GM12878 (cell line): Measurements from ENCODE around the gene RRAS. TPM values are rescaled to one million over a fixed set of nuclear protein-coding genes. Genes with fewer than 3 reads are reported as not detected.

Experiments used
- ATAC-seq: fragments of 200-7000 bp; cut with Tn5 transposase; 3 replicates; pipeline ENCODE4 v1.9.1; 2020; ENCODE audit warnings: mild to moderate bottlenecking, moderate library complexity
- BruUV-seq: library from RNA; stranded (reverse); fragments of 400-500 nt; replicated peaks from 2 replicates; lab custom pipeline; 2021; lab: Mats Ljungman, UMichigan
- CTCF ChIA-PET: fragments of 300-600 bp; sonication (Branson Sonifier 250); formaldehyde crosslinking; extraction: SDS; loops from one replicate; lab custom pipeline; 2021; ENCODE audit warnings: inconsistent platforms; lab: Yijun Ruan, JAX
- POLR2A ChIA-PET: fragments of 350-600 bp; formaldehyde crosslinking; extraction: SDS; loops from one replicate; lab custom pipeline; 2021; ENCODE audit warnings: inconsistent platforms; lab: Charles Lee
- RAD21 ChIA-PET: fragments of 300-600 bp; sonication (Branson Sonifier 250); formaldehyde crosslinking; loops from one replicate; lab custom pipeline; 2023; ENCODE audit warnings: antibody characterized with exemption; ENCODE audit not compliant: unreplicated experiment; lab: Charles Lee
- SMC1A ChIA-PET: fragments of 300-600 bp; sonication (Branson Sonifier 250); formaldehyde crosslinking; loops from one replicate; lab custom pipeline; 2023; ENCODE audit not compliant: unreplicated experiment, uncharacterized antibody; lab: Charles Lee
- DNase-seq: peaks from one replicate; pipeline ENCODE4 v3.0.0-alpha.2; 2011; ENCODE audit warnings: low read depth, low spot score
- FAIRE-seq: peaks from 3 replicates; lab custom pipeline; 2011; peaks lifted over from hg19 to GRCh38; lab: Jason Lieb, UNC
- H2AFZ ChIP-seq: 2 replicates; pipeline ENCODE4 v1.6.0; 2011; ENCODE audit warnings: low read depth, low read length, control low read depth; ENCODE audit not compliant: control insufficient read depth
- H3K27ac ChIP-seq: 2 replicates; pipeline ENCODE4 v1.5.1; 2011; ENCODE audit warnings: control low read depth; ENCODE audit not compliant: control insufficient read depth, insufficient read depth
- H3K27me3 ChIP-seq, 2 experiments: replicated peaks in 1 of 2; 2 replicates each; pipeline versions ENCODE4 v1.6.0 to v1.6.1; 2011; ENCODE audit warnings: low read length in 1 of 2; ENCODE audit not compliant: control insufficient read depth in 2 of 2, insufficient read depth in 2 of 2
- H3K36me3 ChIP-seq, 2 experiments: 2 replicates each; pipeline ENCODE4 v1.5.1; 2011; ENCODE audit warnings: low read length in 1 of 2; ENCODE audit not compliant: control insufficient read depth in 2 of 2, insufficient read depth in 2 of 2
- H3K4me1 ChIP-seq: 2 replicates; pipeline ENCODE4 v1.6.1; 2011; ENCODE audit warnings: mild to moderate bottlenecking, low read length, moderate library complexity, mixed read lengths; ENCODE audit not compliant: control insufficient read depth, insufficient read depth
- H3K4me2 ChIP-seq: 2 replicates; pipeline ENCODE4 v1.6.0; 2011; ENCODE audit warnings: control low read depth; ENCODE audit not compliant: control insufficient read depth, insufficient read depth
- H3K4me3 ChIP-seq: fragments of 200-600 bp; sonication (generic); 2 replicates; pipeline ENCODE4 v1.5.1; 2016
- H3K79me2 ChIP-seq: 2 replicates; pipeline ENCODE4 v1.6.0; 2011; ENCODE audit warnings: low read length; ENCODE audit not compliant: control insufficient read depth, insufficient read depth
- H3K9ac ChIP-seq: 2 replicates; pipeline ENCODE4 v1.8.0; 2011; ENCODE audit warnings: low read length, control low read depth, mixed read lengths; ENCODE audit not compliant: control insufficient read depth, insufficient read depth
- H3K9me3 ChIP-seq: replicated peaks from 3 replicates; pipeline ENCODE4 v1.5.1; 2011; ENCODE audit warnings: mild to moderate bottlenecking, low read length; ENCODE audit not compliant: control insufficient read depth, insufficient read depth
- H4K20me1 ChIP-seq: 2 replicates; pipeline ENCODE4 v1.6.0; 2011; ENCODE audit not compliant: control insufficient read depth, insufficient read depth
- BCL11A ChIP-seq: IDR thresholded peaks from 2 replicates; pipeline ENCODE4 v1.6.1; 2011; ENCODE audit warnings: low read depth, low read length
- MYB ChIP-seq: fragments of 150-350 bp; IDR thresholded peaks from 2 replicates; pipeline ENCODE4 v1.6.1; 2014; ENCODE audit warnings: mild to moderate bottlenecking, low read depth, low read length, borderline replicate concordance
- NFXL1 ChIP-seq: fragments of 450-650 bp; IDR thresholded peaks from 2 replicates; pipeline ENCODE4 v1.6.1; 2017; ENCODE audit warnings: antibody characterized with exemption, mild to moderate bottlenecking, borderline replicate concordance
- NR2F1 ChIP-seq: fragments of 450-650 bp; conservative IDR thresholded peaks from 2 replicates; pipeline ENCODE4 v1.6.1; 2017; ENCODE audit warnings: mild to moderate bottlenecking
- PML ChIP-seq: IDR thresholded peaks from 2 replicates; pipeline ENCODE4 v1.6.1; 2012; ENCODE audit warnings: low read length, inconsistent platforms
- RAD21 ChIP-seq: IDR thresholded peaks from 2 replicates; pipeline ENCODE4 v1.6.1; 2011; ENCODE audit warnings: mild to moderate bottlenecking, low read depth, low read length, moderate library complexity; ENCODE audit not compliant: insufficient read depth
- SMARCA5 ChIP-seq: fragments of 450-650 bp; IDR thresholded peaks from 2 replicates; pipeline ENCODE4 v1.6.1; 2017; ENCODE audit warnings: mild to moderate bottlenecking
- TAF1 ChIP-seq: IDR thresholded peaks from 2 replicates; pipeline ENCODE4 v1.6.1; 2011; ENCODE audit warnings: mild to moderate bottlenecking, low read depth, low read length, borderline replicate concordance
- WRNIP1 ChIP-seq: IDR thresholded peaks from 2 replicates; pipeline ENCODE4 v1.6.1; 2011; ENCODE audit warnings: low read depth, low read length, improper control_type of control experiment, borderline replicate concordance
- ZNF622 ChIP-seq: fragments of 450-650 bp; IDR thresholded peaks from 2 replicates; pipeline ENCODE4 v1.6.1; 2017; ENCODE audit warnings: mild to moderate bottlenecking, inconsistent platforms
- WGBS: methylation state at CpG from one replicate; pipeline ENCODE4 v1.1.6; 2016; ENCODE audit warnings: low lambda C conversion rate; ENCODE audit not compliant: insufficient replicate concordance, insufficient coverage; ENCODE audit errors: missing lambda C conversion rate; 5-methylcytosine and 5-hydroxymethylcytosine counted together
- in situ Hi-C: fragments of 300-500 bp; cut with MboI; formaldehyde crosslinking; loops from 9 replicates; pipeline ENCODE4 v1.14.3; 2018; ENCODE audit warnings: mixed read lengths
- intact Hi-C: fragments of 100-400 bp; cut with micrococcal nuclease; formaldehyde crosslinking; loops from one replicate; pipeline ENCODE4 v1.14.2; 2022; ENCODE audit not compliant: unreplicated experiment
- polyA plus RNA-seq, 11 experiments: library from polyadenylated mRNA; depleted of rRNA in 4 of 11; unstranded in 6 of 11; stranded (reverse) in 5 of 11; fragments of >200 nt; fragmentation: Nextera tagmentation in 4 of 11; fragmentation: Illumina TruSeq in 1 of 11; extraction: Ambion mirVana in 4 of 11; extraction: Trizol in 1 of 11; gene quantifications; 1 replicate in 1 of 11; 2 replicates in 10 of 11; pipeline versions ENCODE4 v1.2.1 to v1.2.3, GENCODE V29; 2011 to 2016; ENCODE audit warnings: inconsistent platforms in 2 of 11, missing spikeins in 2 of 11, low read depth in 1 of 11
- total RNA-seq, 4 experiments: library from RNA; depleted of rRNA in 3 of 4; stranded (reverse); fragments of >200 nt in 3 of 4; fragmentation: Illumina TruSeq in 1 of 4; extraction: Trizol in 1 of 4; gene quantifications; 2 replicates each; pipeline versions ENCODE4 v1.2.1 to v1.2.3, GENCODE V29; 2013 to 2021
- TF ChIP-seq, protein P1 (sequence below): fragments of 450-650 bp; IDR thresholded peaks from 2 replicates; pipeline ENCODE4 v1.6.1; 2016; ENCODE audit warnings: mild to moderate bottlenecking, moderate library complexity, borderline replicate concordance

The RRAS gene
- total and polyA plus RNA-seq, 10 of the 15 experiments (the other 5 are each of a cell fraction or from before 2014, with no cell fraction given), result 0.24 to 5.8 (median 1.8) TPM

GRCh38 chr19:49656456-49657109, 16.6 kb upstream of the RRAS start:
- Histone ChIP-seq H3K4me1 (no peaks in the 10 kb centered on the region), H3K4me2 (no peak overlapping the region), H3K9ac (no peak overlapping the region), H2AFZ (no peak overlapping the region), H3K79me2 (no peaks in the 10 kb centered on the region), H3K36me3 (peaks cover 0 to 38% of the 10 kb centered on the region in 2 experiments; a peak in 3 of 4 replicates), H4K20me1 (no peaks in the 10 kb centered on the region), H3K4me3 (no peak overlapping the region), H3K9me3 (no peaks in the 10 kb centered on the region), H3K27me3 (no peaks in the 10 kb centered on the region), H3K27ac (no peak overlapping the region)
- ChIA-PET POLR2A (no interaction called here), CTCF (interaction anchor here (1.5 kb wide), 1 partner anchor 24 kb away, joined by 3 read pairs; no protein-coding TSS in a partner anchor), RAD21 (no interaction called here), SMC1A (no interaction called here)
- FAIRE-seq, result no peak
- no peak for ATAC-seq
- DNase-seq, result no peak
- TF ChIP-seq MYB (no peak), SMARCA5 (no peak), TAF1 (no peak), RAD21 (no peak), ZNF622 (no peak), NR2F1 (no peak), PML (no peak), BCL11A (no peak), WRNIP1 (no peak), NFXL1 (no peak)
- TF ChIP-seq, protein P1, sequence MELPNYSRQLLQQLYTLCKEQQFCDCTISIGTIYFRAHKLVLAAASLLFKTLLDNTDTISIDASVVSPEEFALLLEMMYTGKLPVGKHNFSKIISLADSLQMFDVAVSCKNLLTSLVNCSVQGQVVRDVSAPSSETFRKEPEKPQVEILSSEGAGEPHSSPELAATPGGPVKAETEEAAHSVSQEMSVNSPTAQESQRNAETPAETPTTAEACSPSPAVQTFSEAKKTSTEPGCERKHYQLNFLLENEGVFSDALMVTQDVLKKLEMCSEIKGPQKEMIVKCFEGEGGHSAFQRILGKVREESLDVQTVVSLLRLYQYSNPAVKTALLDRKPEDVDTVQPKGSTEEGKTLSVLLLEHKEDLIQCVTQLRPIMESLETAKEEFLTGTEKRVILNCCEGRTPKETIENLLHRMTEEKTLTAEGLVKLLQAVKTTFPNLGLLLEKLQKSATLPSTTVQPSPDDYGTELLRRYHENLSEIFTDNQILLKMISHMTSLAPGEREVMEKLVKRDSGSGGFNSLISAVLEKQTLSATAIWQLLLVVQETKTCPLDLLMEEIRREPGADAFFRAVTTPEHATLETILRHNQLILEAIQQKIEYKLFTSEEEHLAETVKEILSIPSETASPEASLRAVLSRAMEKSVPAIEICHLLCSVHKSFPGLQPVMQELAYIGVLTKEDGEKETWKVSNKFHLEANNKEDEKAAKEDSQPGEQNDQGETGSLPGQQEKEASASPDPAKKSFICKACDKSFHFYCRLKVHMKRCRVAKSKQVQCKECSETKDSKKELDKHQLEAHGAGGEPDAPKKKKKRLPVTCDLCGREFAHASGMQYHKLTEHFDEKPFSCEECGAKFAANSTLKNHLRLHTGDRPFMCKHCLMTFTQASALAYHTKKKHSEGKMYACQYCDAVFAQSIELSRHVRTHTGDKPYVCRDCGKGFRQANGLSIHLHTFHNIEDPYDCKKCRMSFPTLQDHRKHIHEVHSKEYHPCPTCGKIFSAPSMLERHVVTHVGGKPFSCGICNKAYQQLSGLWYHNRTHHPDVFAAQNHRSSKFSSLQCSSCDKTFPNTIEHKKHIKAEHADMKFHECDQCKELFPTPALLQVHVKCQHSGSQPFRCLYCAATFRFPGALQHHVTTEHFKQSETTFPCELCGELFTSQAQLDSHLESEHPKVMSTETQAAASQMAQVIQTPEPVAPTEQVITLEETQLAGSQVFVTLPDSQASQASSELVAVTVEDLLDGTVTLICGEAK, result no peak
- WGBS, result 90% methylated on average over 17 of the region's 17 CpGs
- no TSS peak for BruUV-seq
- in situ Hi-C loops, result no loop called here
- intact Hi-C loops, result no loop called here
